ENCODE data around the gene EQTN. TPM values are rescaled to one million over a fixed set of nuclear protein-coding genes. Genes with fewer than 3 reads are reported as not detected.

EQTN gene
- polyA plus RNA-seq (2011; rRNA removed) (not detected in 2 replicates), polyA minus RNA-seq (2011; rRNA and poly(A)+ RNA removed) (not detected in 2 replicates)

DNA sequence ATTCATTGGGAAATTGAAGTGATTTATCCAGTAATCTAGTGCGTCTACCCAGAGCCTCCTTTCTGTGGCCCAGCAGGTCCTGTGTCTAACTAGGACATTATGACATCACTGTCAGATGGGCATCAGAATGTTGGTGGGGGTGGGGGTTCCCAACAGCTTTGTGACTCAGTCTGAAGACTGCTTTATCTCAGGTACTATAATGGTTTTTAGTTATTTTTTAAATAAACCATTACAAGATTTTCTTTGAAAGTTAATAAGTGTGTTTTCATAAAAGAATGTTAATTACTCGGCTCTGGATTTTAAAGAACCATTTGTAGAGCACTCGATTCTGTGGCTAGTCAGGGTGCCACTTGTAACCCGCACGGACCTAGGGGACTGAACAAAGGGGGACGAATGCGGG lies at the start of gene EQTN:
Gene EQTN (minus strand): TSS at position 101 of the 400 bp plus-strand sequence. CDS start 95 bp downstream, at position 6.
- DNase-seq (ENCODE audit: low read depth, low spot score): no peak
- Histone ChIP-seq H3K9me3 (ENCODE audit: control insufficient read depth, insufficient read depth, low read length) (no peaks in the 10 kb centered on the region), H3K4me3 (ENCODE audit: low read depth, low read length) (no peak within 1 kb of the TSS), H3K27me3 (ENCODE audit: control insufficient read depth, insufficient read depth, low read length) (no peaks in the 10 kb centered on the region), H3K27ac (ENCODE audit: low read depth, low read length) (no peak within 1 kb of the TSS)
- no peak for TF ChIP-seq CTCF (IDR thresholded peaks at IDR 0.05; ENCODE audit: low read depth, low read length)
- ChIA-PET POLR2A (no interaction called here), CTCF (no interaction called here)

DNA sequence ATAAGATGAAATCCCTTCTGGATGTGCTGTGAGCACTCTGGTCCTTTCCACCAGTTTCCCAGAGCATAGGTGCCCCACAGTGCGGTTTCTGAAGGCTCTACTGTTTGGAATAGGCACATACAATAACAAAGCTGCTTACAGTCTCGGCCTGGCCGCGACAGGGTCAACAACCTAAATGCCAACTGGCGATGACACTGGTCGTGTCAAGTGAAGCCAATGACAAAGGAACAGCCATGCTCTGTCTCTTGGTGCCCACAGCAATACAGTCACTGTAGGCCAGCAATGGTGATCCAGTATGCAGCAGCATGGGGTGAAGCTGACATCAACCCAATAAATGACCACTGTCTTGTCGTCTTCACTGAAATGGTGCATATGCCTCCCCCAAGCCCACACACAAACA lies 47.8 kb upstream of the EQTN start:
- POLR2A ChIA-PET: no interaction called here
- TF ChIP-seq CTCF (IDR thresholded peaks at IDR 0.05; ENCODE audit: low read depth, low read length): no peak
- CTCF ChIA-PET: no interaction called here
- no peaks in the 10 kb centered on the region for H3K9me3 ChIP-seq (ENCODE audit: control insufficient read depth, insufficient read depth, low read length)
- H3K4me3 ChIP-seq (ENCODE audit: low read depth, low read length): no peak overlapping the region
- peaks cover 4% of the 10 kb centered on the region for H3K27me3 ChIP-seq (ENCODE audit: control insufficient read depth, insufficient read depth, low read length)
- no peak overlapping the region for H3K27ac ChIP-seq (ENCODE audit: low read depth, low read length)
- no peak for DNase-seq (ENCODE audit: low read depth, low spot score)

DNA sequence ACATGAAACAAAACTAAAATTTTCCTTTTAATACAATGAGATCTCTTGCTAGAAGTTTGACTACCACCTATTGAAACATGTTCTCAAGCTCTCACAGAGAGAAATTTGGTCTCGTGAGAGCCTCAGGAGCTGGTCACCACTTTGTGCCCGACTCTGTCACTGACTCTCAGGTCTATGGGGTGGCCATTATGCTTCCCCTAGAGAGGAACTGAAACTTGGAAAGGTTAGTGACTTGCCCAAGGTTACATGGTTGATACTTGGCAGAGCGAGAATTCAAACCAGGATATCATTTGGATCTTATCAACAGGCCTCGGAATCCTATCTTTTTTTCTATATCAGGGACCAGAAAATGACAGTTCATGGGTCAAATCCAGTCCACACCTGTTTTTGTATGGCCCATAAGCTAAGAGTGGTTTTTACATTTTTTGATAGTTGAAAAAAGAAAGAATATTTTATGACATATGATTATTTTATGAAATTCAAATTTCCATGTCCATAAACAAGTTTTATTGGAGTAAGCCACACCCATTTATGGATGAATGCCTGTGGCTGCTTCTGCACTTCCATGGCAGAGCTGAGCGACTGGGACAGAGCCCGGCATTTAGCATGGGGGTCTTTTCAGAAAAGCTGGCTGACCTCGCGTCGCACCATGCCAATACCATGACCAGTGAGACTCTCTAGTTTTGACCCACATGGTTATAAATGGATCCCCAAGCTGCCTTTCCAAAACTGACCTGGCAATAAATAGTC lies 44.8 kb upstream of the EQTN start:
- no peaks in the 10 kb centered on the region for H3K9me3 ChIP-seq (ENCODE audit: control insufficient read depth, insufficient read depth, low read length)
- no peak overlapping the region for H3K4me3 ChIP-seq (ENCODE audit: low read depth, low read length)
- H3K27me3 ChIP-seq (ENCODE audit: control insufficient read depth, insufficient read depth, low read length): peaks cover 4% of the 10 kb centered on the region
- CTCF ChIA-PET: interaction anchor here (0.8 kb wide), 1 partner anchor 10 kb away, joined by 4 read pairs; no protein-coding TSS in a partner anchor
- POLR2A ChIA-PET: no interaction called here
- no peak for TF ChIP-seq CTCF (IDR thresholded peaks at IDR 0.05; ENCODE audit: low read depth, low read length)
- DNase-seq (ENCODE audit: low read depth, low spot score): no peak
- no peak overlapping the region for H3K27ac ChIP-seq (ENCODE audit: low read depth, low read length)

DNA sequence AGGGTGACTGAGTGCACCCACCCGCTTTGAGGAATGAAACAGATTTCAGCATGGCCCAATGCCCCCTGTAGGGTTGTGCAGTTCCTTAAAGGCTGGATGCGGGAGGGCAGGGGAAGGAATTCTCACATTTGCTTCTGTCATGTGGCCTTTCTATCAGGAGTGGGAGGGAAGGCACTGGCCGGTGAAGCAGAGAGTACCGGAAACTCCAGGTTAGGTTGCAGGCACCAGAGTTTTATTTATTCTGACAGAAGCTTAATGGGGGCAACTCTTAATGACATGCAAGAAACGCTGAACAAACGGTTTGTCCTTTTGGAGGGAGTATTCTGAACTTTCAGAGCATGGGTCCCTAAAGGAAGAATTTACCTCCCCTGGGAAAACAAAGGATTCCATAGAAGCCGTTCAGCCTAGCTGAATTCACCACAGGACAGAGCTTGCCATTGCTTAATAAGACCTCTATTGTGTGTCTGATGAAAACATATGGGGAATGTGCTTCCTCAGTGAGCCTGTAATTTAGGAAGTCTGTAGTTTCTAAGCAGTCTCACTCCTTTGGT lies 44.1 kb upstream of the EQTN start:
- CTCF ChIA-PET: interaction anchor here (0.8 kb wide), 1 partner anchor 9 kb away, joined by 4 read pairs; no protein-coding TSS in a partner anchor
- Histone ChIP-seq H3K27me3 (ENCODE audit: control insufficient read depth, insufficient read depth, low read length) (peaks cover 4% of the 10 kb centered on the region), H3K9me3 (ENCODE audit: control insufficient read depth, insufficient read depth, low read length) (no peaks in the 10 kb centered on the region), H3K27ac (ENCODE audit: low read depth, low read length) (no peak overlapping the region), H3K4me3 (ENCODE audit: low read depth, low read length) (no peak overlapping the region)
- no peak for DNase-seq (ENCODE audit: low read depth, low spot score)
- POLR2A ChIA-PET: no interaction called here
- no peak for TF ChIP-seq CTCF (IDR thresholded peaks at IDR 0.05; ENCODE audit: low read depth, low read length)

DNA sequence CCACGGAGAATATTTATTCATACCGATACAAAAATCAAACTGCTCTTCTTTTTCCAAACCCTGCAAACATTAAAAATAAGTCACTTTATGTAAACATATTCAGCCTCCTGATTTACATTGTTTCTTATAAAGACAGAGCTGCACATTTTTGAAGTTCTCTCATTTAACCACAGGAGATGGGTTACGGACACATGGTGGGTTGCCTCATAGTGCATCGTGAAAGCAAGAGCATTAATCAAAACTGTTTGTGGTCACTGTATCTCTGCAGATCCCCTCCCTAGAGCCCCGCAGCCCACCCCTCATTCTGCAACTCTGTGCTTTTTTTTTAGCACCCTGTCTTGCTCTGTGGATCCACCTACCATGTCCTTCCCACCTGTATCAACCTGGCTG lies 43.3 kb upstream of the EQTN start:
- no peak overlapping the region for H3K27ac ChIP-seq (ENCODE audit: low read depth, low read length)
- no peaks in the 10 kb centered on the region for H3K9me3 ChIP-seq (ENCODE audit: control insufficient read depth, insufficient read depth, low read length)
- no peak for TF ChIP-seq CTCF (IDR thresholded peaks at IDR 0.05; ENCODE audit: low read depth, low read length)
- no peak for DNase-seq (ENCODE audit: low read depth, low spot score)
- H3K4me3 ChIP-seq (ENCODE audit: low read depth, low read length): no peak overlapping the region
- POLR2A ChIA-PET: no interaction called here
- CTCF ChIA-PET: no interaction called here
- H3K27me3 ChIP-seq (ENCODE audit: control insufficient read depth, insufficient read depth, low read length): peaks cover 4% of the 10 kb centered on the region
